ENCODE data around the gene ZGPAT. TPM values are rescaled to one million over a fixed set of nuclear protein-coding genes. Genes with fewer than 3 reads are reported as not detected.

The ZGPAT gene
- total and polyA plus RNA-seq, 9 of the 15 experiments (the other 6 are each of a cell fraction or from before 2014, with no cell fraction given) = 0.14 to 26.6 (median 7.4) TPM

GRCh38 chr20:63783970-63784369, 76.1 kb downstream of the ZGPAT start:
- H3K4me2 ChIP-seq (ENCODE audit: insufficient read depth, low read length) = no peak overlapping the region
- FAIRE-seq (no peak), DNase-seq (ENCODE audit: extremely low read depth in 1 of 4, low spot score in 3 of 4) (no peak), ATAC-seq (no peak)
- CTCF ChIA-PET (ENCODE audit: low intra/inter-chr PET ratio) = no interaction called here
- no peaks in the 10 kb centered on the region for H3K27me3 ChIP-seq (ENCODE audit: control insufficient read depth in 2 of 2, insufficient read depth in 2 of 2, low read length in 2 of 2)
- H3K27ac ChIP-seq (ENCODE audit: extremely low read depth, low read depth, low read length) = no peak overlapping the region
- H3K9ac ChIP-seq (ENCODE audit: insufficient read depth in 1 of 2, low read depth in 2 of 2, low read length in 2 of 2) = peak overlapping the region in 1 of 2 experiments; percentile 19; a peak in 2 of 4 replicates
- BruUV-seq (replicated peaks) = no TSS peak
- in situ Hi-C loops (cut with MboI) = no loop called here
- no peak overlapping the region for H2AFZ ChIP-seq (ENCODE audit: low read depth, low read length)
- 28% methylated on average over 13 of the region's 16 CpGs for WGBS (ENCODE audit: insufficient coverage, low coverage, missing lambda C conversion rate)
- intact Hi-C loops (cut with micrococcal nuclease) = loop anchor here (10.0 kb wide), 2 partner anchors 79 to 191 kb away; partner anchors contain the start of genes ARFRP1, SAMD10 and ZGPAT
- H4K20me1 ChIP-seq (replicated peaks; ENCODE audit: control insufficient read depth, insufficient read depth, low read length) = no peaks in the 10 kb centered on the region
- H3K79me2 ChIP-seq (ENCODE audit: control insufficient read depth, insufficient read depth, low read length) = no peaks in the 10 kb centered on the region
- H3K4me3 ChIP-seq = no peak overlapping the region
- H3K4me1 ChIP-seq (replicated peaks in 1 of 2; ENCODE audit: control insufficient read depth in 2 of 2, insufficient read depth in 2 of 2, low read length in 2 of 2) = peaks cover 0 to 19% of the 10 kb centered on the region in 2 experiments; a peak in 2 of 5 replicates
- no peaks in the 10 kb centered on the region for H3K9me1 ChIP-seq (ENCODE audit: control insufficient read depth, insufficient read depth, low read length)
- no peaks in the 10 kb centered on the region for H3K36me3 ChIP-seq (ENCODE audit: control insufficient read depth, insufficient read depth, low read length)
- POLR2A ChIA-PET = interaction anchor here (0.6 to 1.1 kb wide), 5 partner anchors 11 to 81 kb away, joined by 3 to 4 read pairs (median 3); partner anchors contain the start of gene TPD52L2
- TF ChIP-seq, protein P1, sequence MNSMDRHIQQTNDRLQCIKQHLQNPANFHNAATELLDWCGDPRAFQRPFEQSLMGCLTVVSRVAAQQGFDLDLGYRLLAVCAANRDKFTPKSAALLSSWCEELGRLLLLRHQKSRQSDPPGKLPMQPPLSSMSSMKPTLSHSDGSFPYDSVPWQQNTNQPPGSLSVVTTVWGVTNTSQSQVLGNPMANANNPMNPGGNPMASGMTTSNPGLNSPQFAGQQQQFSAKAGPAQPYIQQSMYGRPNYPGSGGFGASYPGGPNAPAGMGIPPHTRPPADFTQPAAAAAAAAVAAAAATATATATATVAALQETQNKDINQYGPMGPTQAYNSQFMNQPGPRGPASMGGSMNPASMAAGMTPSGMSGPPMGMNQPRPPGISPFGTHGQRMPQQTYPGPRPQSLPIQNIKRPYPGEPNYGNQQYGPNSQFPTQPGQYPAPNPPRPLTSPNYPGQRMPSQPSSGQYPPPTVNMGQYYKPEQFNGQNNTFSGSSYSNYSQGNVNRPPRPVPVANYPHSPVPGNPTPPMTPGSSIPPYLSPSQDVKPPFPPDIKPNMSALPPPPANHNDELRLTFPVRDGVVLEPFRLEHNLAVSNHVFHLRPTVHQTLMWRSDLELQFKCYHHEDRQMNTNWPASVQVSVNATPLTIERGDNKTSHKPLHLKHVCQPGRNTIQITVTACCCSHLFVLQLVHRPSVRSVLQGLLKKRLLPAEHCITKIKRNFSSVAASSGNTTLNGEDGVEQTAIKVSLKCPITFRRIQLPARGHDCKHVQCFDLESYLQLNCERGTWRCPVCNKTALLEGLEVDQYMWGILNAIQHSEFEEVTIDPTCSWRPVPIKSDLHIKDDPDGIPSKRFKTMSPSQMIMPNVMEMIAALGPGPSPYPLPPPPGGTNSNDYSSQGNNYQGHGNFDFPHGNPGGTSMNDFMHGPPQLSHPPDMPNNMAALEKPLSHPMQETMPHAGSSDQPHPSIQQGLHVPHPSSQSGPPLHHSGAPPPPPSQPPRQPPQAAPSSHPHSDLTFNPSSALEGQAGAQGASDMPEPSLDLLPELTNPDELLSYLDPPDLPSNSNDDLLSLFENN (IDR thresholded peaks at IDR 0.05; ENCODE audit: low read depth in 2 of 2, low read length in 2 of 2) = no peak
- TF ChIP-seq SRF (CRISPR knock-in tag; IDR thresholded peaks at IDR 0.05) (no peak), FOXK1 (CRISPR knock-in tag; IDR thresholded peaks at IDR 0.05; ENCODE audit: borderline replicate concordance) (no peak), ZBTB8A (IDR thresholded peaks at IDR 0.05; ENCODE audit: partially characterized antibody) (no peak), KLF16 (IDR thresholded peaks at IDR 0.05) (no peak), HMGN3 (IDR thresholded peaks at IDR 0.05; ENCODE audit: borderline replicate concordance, extremely low read depth, insufficient read length, low read depth, low read length) (no peak), SMC3 (conservative IDR thresholded peaks at IDR 0.05; ENCODE audit: insufficient read depth, low read depth, low read length) (no peak), TEAD2 (tag; IDR thresholded peaks at IDR 0.05) (no peak), ZNF12 (CRISPR knock-in tag; IDR thresholded peaks at IDR 0.05) (no peak), CAMTA2 (CRISPR knock-in tag; conservative IDR thresholded peaks at IDR 0.05) (no peak), THRAP3 (IDR thresholded peaks at IDR 0.05; ENCODE audit: borderline replicate concordance) (no peak)
- TF ChIP-seq, protein P2, sequence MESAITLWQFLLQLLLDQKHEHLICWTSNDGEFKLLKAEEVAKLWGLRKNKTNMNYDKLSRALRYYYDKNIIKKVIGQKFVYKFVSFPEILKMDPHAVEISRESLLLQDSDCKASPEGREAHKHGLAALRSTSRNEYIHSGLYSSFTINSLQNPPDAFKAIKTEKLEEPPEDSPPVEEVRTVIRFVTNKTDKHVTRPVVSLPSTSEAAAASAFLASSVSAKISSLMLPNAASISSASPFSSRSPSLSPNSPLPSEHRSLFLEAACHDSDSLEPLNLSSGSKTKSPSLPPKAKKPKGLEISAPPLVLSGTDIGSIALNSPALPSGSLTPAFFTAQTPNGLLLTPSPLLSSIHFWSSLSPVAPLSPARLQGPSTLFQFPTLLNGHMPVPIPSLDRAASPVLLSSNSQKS (CRISPR knock-in tag; IDR thresholded peaks at IDR 0.05) = no peak
- TF ChIP-seq, protein P3, sequence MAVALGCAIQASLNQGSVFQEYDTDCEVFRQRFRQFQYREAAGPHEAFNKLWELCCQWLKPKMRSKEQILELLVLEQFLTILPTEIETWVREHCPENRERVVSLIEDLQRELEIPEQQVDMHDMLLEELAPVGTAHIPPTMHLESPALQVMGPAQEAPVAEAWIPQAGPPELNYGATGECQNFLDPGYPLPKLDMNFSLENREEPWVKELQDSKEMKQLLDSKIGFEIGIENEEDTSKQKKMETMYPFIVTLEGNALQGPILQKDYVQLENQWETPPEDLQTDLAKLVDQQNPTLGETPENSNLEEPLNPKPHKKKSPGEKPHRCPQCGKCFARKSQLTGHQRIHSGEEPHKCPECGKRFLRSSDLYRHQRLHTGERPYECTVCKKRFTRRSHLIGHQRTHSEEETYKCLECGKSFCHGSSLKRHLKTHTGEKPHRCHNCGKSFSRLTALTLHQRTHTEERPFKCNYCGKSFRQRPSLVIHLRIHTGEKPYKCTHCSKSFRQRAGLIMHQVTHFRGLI (CRISPR knock-in tag; IDR thresholded peaks at IDR 0.05) = no peak
- TF ChIP-seq, protein P4, sequence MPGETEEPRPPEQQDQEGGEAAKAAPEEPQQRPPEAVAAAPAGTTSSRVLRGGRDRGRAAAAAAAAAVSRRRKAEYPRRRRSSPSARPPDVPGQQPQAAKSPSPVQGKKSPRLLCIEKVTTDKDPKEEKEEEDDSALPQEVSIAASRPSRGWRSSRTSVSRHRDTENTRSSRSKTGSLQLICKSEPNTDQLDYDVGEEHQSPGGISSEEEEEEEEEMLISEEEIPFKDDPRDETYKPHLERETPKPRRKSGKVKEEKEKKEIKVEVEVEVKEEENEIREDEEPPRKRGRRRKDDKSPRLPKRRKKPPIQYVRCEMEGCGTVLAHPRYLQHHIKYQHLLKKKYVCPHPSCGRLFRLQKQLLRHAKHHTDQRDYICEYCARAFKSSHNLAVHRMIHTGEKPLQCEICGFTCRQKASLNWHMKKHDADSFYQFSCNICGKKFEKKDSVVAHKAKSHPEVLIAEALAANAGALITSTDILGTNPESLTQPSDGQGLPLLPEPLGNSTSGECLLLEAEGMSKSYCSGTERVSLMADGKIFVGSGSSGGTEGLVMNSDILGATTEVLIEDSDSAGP (CRISPR knock-in tag; IDR thresholded peaks at IDR 0.05) = no peak
- H3K9me3 ChIP-seq (replicated peaks; ENCODE audit: control insufficient read depth, insufficient read depth, low read depth, low read length) = no peaks in the 10 kb centered on the region
